ENCODE measurements around the gene TMEM273. TPM values are rescaled to one million over a fixed set of nuclear protein-coding genes. Genes with fewer than 3 reads are reported as not detected.

TMEM273 gene
- total RNA-seq, 1 experiment from 2014 or later = not detected

GRCh38 chr10:49207113-49207512 is 18.9 kb upstream of the TMEM273 start:
- Histone ChIP-seq H3K27me3 (ENCODE audit: insufficient read depth, low read length) (peaks cover 42% of the 10 kb centered on the region), H4K20me1 (ENCODE audit: insufficient read depth) (no peaks in the 10 kb centered on the region), H3K9me3 (ENCODE audit: control insufficient read depth in 1 of 2, insufficient read depth in 1 of 2, low read depth in 1 of 2, low read length in 2 of 2) (no peaks in the 10 kb centered on the region), H3K79me2 (ENCODE audit: insufficient read depth, low read length) (no peaks in the 10 kb centered on the region), H2AFZ (ENCODE audit: low read depth, low read length, poor library complexity, severe bottlenecking) (no peak overlapping the region), H3K9ac (ENCODE audit: low read length) (no peak overlapping the region), H3K36me3 (ENCODE audit: control insufficient read depth in 1 of 2, insufficient read depth in 2 of 2, low read length in 2 of 2) (no peaks in the 10 kb centered on the region), H3K4me1 (ENCODE audit: control insufficient read depth in 1 of 2, insufficient read depth in 2 of 2, low read length in 2 of 2) (no peaks in the 10 kb centered on the region), H3K4me2 (ENCODE audit: low read length) (no peak overlapping the region), H3K9me2 (ENCODE audit: insufficient read depth) (no peaks in the 10 kb centered on the region), H3K4me3 (replicated peaks in 1 of 2; ENCODE audit: low read depth in 1 of 2, low read length in 2 of 2) (no peak overlapping the region), H3K27ac (ENCODE audit: low read depth, low read length) (no peak overlapping the region)
- ChIA-PET RAD21 (ENCODE audit: low non-redundant PET in 1 of 2, low total read pairs in 2 of 2, uncharacterized antibody in 2 of 2, unreplicated experiment in 2 of 2) (no interaction called here), POLR2A (no interaction called here), CTCF (no interaction called here)
- DNase-seq (ENCODE audit: low read depth, low spot score) (no peak), ATAC-seq (no peak)
- TF ChIP-seq CBX3 (IDR thresholded peaks at IDR 0.05; ENCODE audit: low read depth) (no peak), ZBTB33 (IDR thresholded peaks at IDR 0.05; ENCODE audit: extremely low read depth, insufficient replicate concordance, low read length) (no peak), CTCF (IDR thresholded peaks at IDR 0.05 in 2 of 3, conservative IDR thresholded peaks at IDR 0.05 in 1 of 3; ENCODE audit: borderline replicate concordance in 1 of 3, insufficient read depth in 1 of 3, low read depth in 2 of 3, low read length in 2 of 3) (no peak), JUND (IDR thresholded peaks at IDR 0.05) (no peak), ZFX (IDR thresholded peaks at IDR 0.05) (no peak), CEBPB (IDR thresholded peaks at IDR 0.05; ENCODE audit: low read depth) (no peak), EGR1 (IDR thresholded peaks at IDR 0.05; ENCODE audit: low read depth) (no peak)
- BruUV-seq (replicated peaks) = no TSS peak
- intact Hi-C loops (cut with micrococcal nuclease) = no loop called here
